Measurements from ENCODE around the gene KY.

Gene KY

GRCh38 chr3:134650431-134651346 is at the start of gene KY:
KY (minus strand) TSS chr3:134651022; CDS start chr3:134650960, 62 bp downstream.
- H3K27ac ChIP-seq = no peak within 1 kb of the TSS
- peak; percentile 34 for TF ChIP-seq CTCF (conservative IDR thresholded peaks at IDR 0.05)

DNA sequence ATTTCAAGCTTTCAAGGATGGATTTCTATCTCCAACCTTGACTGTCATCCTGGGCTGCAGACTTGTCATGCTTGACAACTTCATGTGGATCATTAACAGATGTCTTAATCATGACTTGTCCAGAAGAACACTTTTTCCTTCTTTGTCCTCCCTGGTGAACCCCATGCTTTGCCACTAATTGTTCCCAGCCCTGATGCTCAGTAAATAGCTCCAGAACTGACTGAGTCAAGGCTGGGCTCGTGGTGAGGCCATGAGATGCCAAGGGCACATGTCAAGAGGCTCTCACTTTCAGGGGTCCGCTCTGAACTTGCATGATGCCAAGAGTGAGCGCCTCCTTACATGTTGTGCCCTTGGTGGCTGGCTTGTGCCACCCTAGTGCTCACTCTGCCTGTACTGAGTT is 48.9 kb upstream of the KY start:
- no peak for TF ChIP-seq CTCF (conservative IDR thresholded peaks at IDR 0.05)
- no peak overlapping the region for H3K27ac ChIP-seq

GRCh38 chr3:134699141-134699711 is 48.4 kb upstream of the KY start:
- no peak overlapping the region for H3K27ac ChIP-seq
- TF ChIP-seq CTCF (conservative IDR thresholded peaks at IDR 0.05) = no peak

DNA sequence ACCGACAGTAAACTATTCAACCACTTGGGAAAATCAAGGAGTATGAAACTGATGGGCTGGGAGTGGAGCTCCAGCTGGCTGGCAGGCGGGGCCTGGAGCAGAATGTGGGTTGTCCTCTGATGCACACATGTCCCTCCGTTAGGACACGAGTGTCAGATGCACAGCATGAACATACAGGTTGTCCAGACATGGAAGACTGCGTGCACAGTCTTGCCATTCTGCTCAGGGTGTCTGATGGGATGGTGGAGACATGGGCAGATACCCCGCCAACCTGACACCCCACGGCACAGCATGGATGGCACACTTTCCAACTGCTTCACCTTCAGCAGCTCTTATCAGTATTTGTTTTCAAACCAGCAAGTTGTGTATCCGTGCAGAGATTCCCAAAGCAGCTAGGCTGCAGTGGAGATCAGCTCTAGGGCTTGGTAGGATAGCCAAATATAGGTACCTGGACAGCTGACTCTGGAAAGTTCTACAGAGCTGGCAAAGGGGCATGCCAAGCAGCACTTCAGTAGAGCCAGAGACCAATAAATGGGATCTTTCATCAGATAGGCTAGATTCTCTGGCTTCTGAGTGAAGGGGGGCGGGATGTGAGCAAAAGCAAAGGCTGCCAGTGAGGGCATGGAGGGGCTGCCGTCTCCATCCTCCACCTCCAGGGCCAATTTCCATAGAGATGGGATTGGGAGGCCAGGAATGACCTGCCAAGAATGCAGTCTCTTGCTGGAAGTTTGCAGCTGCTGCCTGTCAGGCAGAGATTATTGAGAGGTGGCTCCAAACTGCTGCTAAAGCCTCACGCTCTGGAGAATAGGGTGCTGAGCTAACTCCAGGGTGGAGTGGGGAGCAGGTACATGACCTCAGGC is 47.2 kb upstream of the KY start:
- H3K27ac ChIP-seq = no peak overlapping the region
- TF ChIP-seq CTCF (conservative IDR thresholded peaks at IDR 0.05) = no peak

- TF ChIP-seq CTCF (conservative IDR thresholded peaks at IDR 0.05) = no peak
- no peak overlapping the region for H3K27ac ChIP-seq
Observed at GRCh38 chr3:134696155-134696554, 45.3 kb upstream of the KY start.

- no peak for TF ChIP-seq CTCF (conservative IDR thresholded peaks at IDR 0.05)
Observed at GRCh38 chr3:134694946-134695543, 44.2 kb upstream of the KY start.

More at GRCh38 chr3:134694946-134695543, 44.2 kb upstream of the KY start:
- no peak overlapping the region for H3K27ac ChIP-seq

Measured in VCaP (cell line).